GDM1 (cell line): ENCODE measurements around the gene MLXIPL.
A peak's percentile ranks its signal among the peaks of the same experiment; 100 is the strongest.
"Not testable (repeated sequence)": the region's sequence is repeated elsewhere in the genome, so short reads cannot be mapped to it uniquely, and the experiment has no call there.

ENCODE experiments used
- DNase-seq: peaks from one replicate; lab custom pipeline; 2025; lab: John Stamatoyannopoulos, UW

The MLXIPL gene

GRCh38 chr7:73582664-73583202 is 41.6 kb downstream of the MLXIPL start:
- no peak for DNase-seq

- DNase-seq: not testable (repeated sequence)
Measured at GRCh38 chr7:73581006-73581405, 43.3 kb downstream of the MLXIPL start.

- peak; percentile 98 for DNase-seq
Measured at GRCh38 chr7:73578342-73579128, 45.8 kb downstream of the MLXIPL start, which contains the start of gene TBL2. TBL2 (minus strand) TSS chr7:73578579; CDS start chr7:73578549, 30 bp downstream.

GRCh38 chr7:73577627-73578341 is 46.5 kb downstream of the MLXIPL start:
- DNase-seq: no peak

GRCh38 chr7:73573791-73574190 is 50.5 kb downstream of the MLXIPL start:
- DNase-seq: no peak

GRCh38 chr7:73573276-73573675 is 51.0 kb downstream of the MLXIPL start:
- no peak for DNase-seq

- no peak for DNase-seq
Measured at GRCh38 chr7:73572767-73573186, 51.5 kb downstream of the MLXIPL start.

GRCh38 chr7:73570977-73571376 is 53.3 kb downstream of the MLXIPL start:
- DNase-seq: no peak

GRCh38 chr7:73570521-73570920 is 53.8 kb downstream of the MLXIPL start:
- DNase-seq: no peak

GRCh38 chr7:73569042-73569608 is 55.2 kb downstream of the MLXIPL start:
- no peak for DNase-seq

- DNase-seq: no peak
Measured at GRCh38 chr7:73567846-73568685, 56.3 kb downstream of the MLXIPL start.

GRCh38 chr7:73567140-73567539 is 57.2 kb downstream of the MLXIPL start:
- DNase-seq: no peak

- DNase-seq: not testable (repeated sequence)
Measured at GRCh38 chr7:73566431-73566830, 57.9 kb downstream of the MLXIPL start.

- no peak for DNase-seq
Measured at GRCh38 chr7:73565675-73566340, 58.5 kb downstream of the MLXIPL start.

- DNase-seq: no peak
Measured at GRCh38 chr7:73560109-73560835, 64.0 kb downstream of the MLXIPL start.

- peak; percentile 62 for DNase-seq
Measured at GRCh38 chr7:73557397-73558257, 66.7 kb downstream of the MLXIPL start, which contains the start of gene BCL7B. BCL7B (minus strand) TSS chr7:73557690; CDS start chr7:73557578, 112 bp downstream.

GRCh38 chr7:73557108-73557396 is 67.3 kb downstream of the MLXIPL start:
- DNase-seq: peak; percentile 95

GRCh38 chr7:73556208-73557107 is 67.9 kb downstream of the MLXIPL start:
- DNase-seq: no peak
